HL-60 (cell line): ENCODE data around the gene WFDC12.

ENCODE experiments used
- DNase-seq, 2 experiments: peaks; one replicate each; pipeline ENCODE4 v3.0.0-alpha.2; 2010 to 2020; ENCODE audit warnings: low read depth in 1 of 2, low spot score in 1 of 2
- H3K27ac ChIP-seq: fragments of 250-450 bp; sonication (Bioruptor Pico); replicated peaks from 2 replicates; pipeline ENCODE4 v1.5.1; 2020; ENCODE audit warnings: mild to moderate bottlenecking, moderate library complexity
- H3K27me3 ChIP-seq: fragments of 250-450 bp; sonication (Bioruptor Pico); 2 replicates; pipeline ENCODE4 v1.5.1; 2021; ENCODE audit warnings: mild to moderate bottlenecking, moderate library complexity; ENCODE audit not compliant: insufficient read depth, poor library complexity, severe bottlenecking
- H3K4me3 ChIP-seq: replicated peaks from 2 replicates; pipeline ENCODE4 v1.5.1; 2011; ENCODE audit warnings: mild to moderate bottlenecking, control low read depth, low read length; ENCODE audit not compliant: insufficient read depth
- GABPA ChIP-seq: IDR thresholded peaks from 2 replicates; pipeline ENCODE4 v1.6.1; 2012; ENCODE audit warnings: low read depth
- POLR2AphosphoS5 ChIP-seq: IDR thresholded peaks from 2 replicates; pipeline ENCODE4 v1.6.1; 2012; ENCODE audit warnings: low read depth
- SPI1 ChIP-seq: IDR thresholded peaks from 2 replicates; pipeline ENCODE4 v1.6.1; 2012; ENCODE audit warnings: low read depth, mild to moderate bottlenecking, borderline replicate concordance
- TF ChIP-seq, protein P1 (sequence below): IDR thresholded peaks from one replicate; pipeline ENCODE4 v1.5.1; 2011; ENCODE audit warnings: low read length, control low read depth, inconsistent platforms; ENCODE audit not compliant: insufficient read depth
- TF ChIP-seq, protein P2 (sequence below): IDR thresholded peaks from 2 replicates; pipeline ENCODE4 v1.6.1; 2012; ENCODE audit warnings: low read depth; ENCODE audit not compliant: insufficient replicate concordance

Gene WFDC12

GRCh38 chr20:45085867-45086266 is 38.4 kb downstream of the WFDC12 start:
- Histone ChIP-seq H3K27ac (no peak overlapping the region), H3K27me3 (no peaks in the 10 kb centered on the region), H3K4me3 (no peak overlapping the region)
- TF ChIP-seq GABPA (no peak), SPI1 (no peak), POLR2AphosphoS5 (no peak)
- TF ChIP-seq, protein P1, sequence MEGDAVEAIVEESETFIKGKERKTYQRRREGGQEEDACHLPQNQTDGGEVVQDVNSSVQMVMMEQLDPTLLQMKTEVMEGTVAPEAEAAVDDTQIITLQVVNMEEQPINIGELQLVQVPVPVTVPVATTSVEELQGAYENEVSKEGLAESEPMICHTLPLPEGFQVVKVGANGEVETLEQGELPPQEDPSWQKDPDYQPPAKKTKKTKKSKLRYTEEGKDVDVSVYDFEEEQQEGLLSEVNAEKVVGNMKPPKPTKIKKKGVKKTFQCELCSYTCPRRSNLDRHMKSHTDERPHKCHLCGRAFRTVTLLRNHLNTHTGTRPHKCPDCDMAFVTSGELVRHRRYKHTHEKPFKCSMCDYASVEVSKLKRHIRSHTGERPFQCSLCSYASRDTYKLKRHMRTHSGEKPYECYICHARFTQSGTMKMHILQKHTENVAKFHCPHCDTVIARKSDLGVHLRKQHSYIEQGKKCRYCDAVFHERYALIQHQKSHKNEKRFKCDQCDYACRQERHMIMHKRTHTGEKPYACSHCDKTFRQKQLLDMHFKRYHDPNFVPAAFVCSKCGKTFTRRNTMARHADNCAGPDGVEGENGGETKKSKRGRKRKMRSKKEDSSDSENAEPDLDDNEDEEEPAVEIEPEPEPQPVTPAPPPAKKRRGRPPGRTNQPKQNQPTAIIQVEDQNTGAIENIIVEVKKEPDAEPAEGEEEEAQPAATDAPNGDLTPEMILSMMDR = no peak
- TF ChIP-seq, protein P2, sequence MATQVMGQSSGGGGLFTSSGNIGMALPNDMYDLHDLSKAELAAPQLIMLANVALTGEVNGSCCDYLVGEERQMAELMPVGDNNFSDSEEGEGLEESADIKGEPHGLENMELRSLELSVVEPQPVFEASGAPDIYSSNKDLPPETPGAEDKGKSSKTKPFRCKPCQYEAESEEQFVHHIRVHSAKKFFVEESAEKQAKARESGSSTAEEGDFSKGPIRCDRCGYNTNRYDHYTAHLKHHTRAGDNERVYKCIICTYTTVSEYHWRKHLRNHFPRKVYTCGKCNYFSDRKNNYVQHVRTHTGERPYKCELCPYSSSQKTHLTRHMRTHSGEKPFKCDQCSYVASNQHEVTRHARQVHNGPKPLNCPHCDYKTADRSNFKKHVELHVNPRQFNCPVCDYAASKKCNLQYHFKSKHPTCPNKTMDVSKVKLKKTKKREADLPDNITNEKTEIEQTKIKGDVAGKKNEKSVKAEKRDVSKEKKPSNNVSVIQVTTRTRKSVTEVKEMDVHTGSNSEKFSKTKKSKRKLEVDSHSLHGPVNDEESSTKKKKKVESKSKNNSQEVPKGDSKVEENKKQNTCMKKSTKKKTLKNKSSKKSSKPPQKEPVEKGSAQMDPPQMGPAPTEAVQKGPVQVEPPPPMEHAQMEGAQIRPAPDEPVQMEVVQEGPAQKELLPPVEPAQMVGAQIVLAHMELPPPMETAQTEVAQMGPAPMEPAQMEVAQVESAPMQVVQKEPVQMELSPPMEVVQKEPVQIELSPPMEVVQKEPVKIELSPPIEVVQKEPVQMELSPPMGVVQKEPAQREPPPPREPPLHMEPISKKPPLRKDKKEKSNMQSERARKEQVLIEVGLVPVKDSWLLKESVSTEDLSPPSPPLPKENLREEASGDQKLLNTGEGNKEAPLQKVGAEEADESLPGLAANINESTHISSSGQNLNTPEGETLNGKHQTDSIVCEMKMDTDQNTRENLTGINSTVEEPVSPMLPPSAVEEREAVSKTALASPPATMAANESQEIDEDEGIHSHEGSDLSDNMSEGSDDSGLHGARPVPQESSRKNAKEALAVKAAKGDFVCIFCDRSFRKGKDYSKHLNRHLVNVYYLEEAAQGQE = no peak
- no peak for DNase-seq

DNA sequence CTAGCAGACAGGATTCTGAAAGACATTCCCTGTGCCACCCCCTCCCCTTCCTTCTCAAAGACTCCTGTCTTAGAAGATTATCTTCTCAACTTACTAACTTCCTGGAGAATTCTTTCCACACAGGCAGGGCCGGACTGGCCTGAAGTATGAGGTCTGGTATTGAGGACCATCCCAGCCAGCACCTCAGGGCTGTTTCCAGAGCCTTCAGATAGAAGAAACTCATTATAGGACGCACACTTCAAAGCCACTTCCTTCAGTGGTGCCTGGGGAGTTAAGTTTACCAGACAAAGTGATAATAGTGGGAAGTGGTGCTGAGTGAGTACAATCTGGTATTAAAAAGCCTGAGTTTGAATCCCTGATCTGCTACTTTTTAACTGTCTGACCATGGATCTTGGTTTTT is 39.0 kb downstream of the WFDC12 start:
- DNase-seq = no peak
- Histone ChIP-seq H3K4me3 (no peak overlapping the region), H3K27ac (no peak overlapping the region), H3K27me3 (no peaks in the 10 kb centered on the region)
- TF ChIP-seq, protein P2 = no peak
- TF ChIP-seq, protein P1 = no peak

GRCh38 chr20:45083127-45083526 is 41.1 kb downstream of the WFDC12 start:
- no peaks in the 10 kb centered on the region for H3K27me3 ChIP-seq
- H3K4me3 ChIP-seq = no peak overlapping the region
- H3K27ac ChIP-seq = no peak overlapping the region
- DNase-seq = no peak
- TF ChIP-seq SPI1 (no peak), POLR2AphosphoS5 (no peak), GABPA (no peak)
- TF ChIP-seq, protein P1 = no peak
- TF ChIP-seq, protein P2 = no peak
